CD8-positive, alpha-beta memory T cell (primary cell): Measurements from ENCODE around the gene MAEA. TPM values are rescaled to one million over a fixed set of nuclear protein-coding genes. Genes with fewer than 3 reads are reported as not detected.

ENCODE experiments used
- CTCF ChIA-PET: fragments of 350-600 bp; sonication (Branson Sonifier 250); formaldehyde crosslinking; loops from one replicate; lab custom pipeline; 2021; ENCODE audit warnings: antibody characterized with exemption; lab: Charles Lee
- POLR2A ChIA-PET: fragments of 350-600 bp; sonication (Branson Sonifier 250); formaldehyde crosslinking; loops from one replicate; lab custom pipeline; 2021; ENCODE audit warnings: antibody characterized with exemption; lab: Charles Lee
- DNase-seq, 5 donors: peaks; one replicate each; pipeline versions ENCODE4 v3.0.0 to v3.0.0-alpha.2; 2020 to 2022; ENCODE audit warnings: mixed read lengths in 1 of 5
- H3K27ac ChIP-seq: one replicate; pipeline ENCODE4 v1.7.0; 2013; ENCODE audit warnings: low read depth, mild to moderate bottlenecking, low read length, moderate library complexity
- H3K27me3 ChIP-seq: 2 replicates; pipeline ENCODE4 v1.7.0; 2013; ENCODE audit warnings: low read length, mild to moderate bottlenecking; ENCODE audit not compliant: insufficient read depth, poor library complexity, severe bottlenecking
- H3K36me3 ChIP-seq: 2 replicates; pipeline ENCODE4 v1.7.0; 2013; ENCODE audit warnings: mild to moderate bottlenecking, low read length, moderate library complexity; ENCODE audit not compliant: insufficient read depth
- H3K4me1 ChIP-seq: 2 replicates; pipeline ENCODE4 v1.7.0; 2013; ENCODE audit warnings: mild to moderate bottlenecking, low read length, moderate library complexity; ENCODE audit not compliant: insufficient read depth
- H3K4me3 ChIP-seq: 2 replicates; pipeline ENCODE4 v1.7.0; 2013; ENCODE audit warnings: mild to moderate bottlenecking, low read length
- H3K9me3 ChIP-seq: 2 replicates; pipeline ENCODE4 v1.7.0; 2013; ENCODE audit warnings: mild to moderate bottlenecking, low read length
- H3K27ac Mint-ChIP-seq, 8 donors: one replicate each; pipeline ENCODE4 v1.8.0; 2020 to 2021; ENCODE audit warnings: mixed read lengths in 8 of 8, mild to moderate bottlenecking in 6 of 8, inconsistent platforms in 3 of 8, moderate library complexity in 3 of 8
- H3K27me3 Mint-ChIP-seq, 2 donors: one replicate each; pipeline ENCODE4 v1.8.0; 2020 to 2021; ENCODE audit warnings: mixed read lengths in 2 of 2, mild to moderate bottlenecking in 1 of 2, moderate library complexity in 1 of 2
- H3K36me3 Mint-ChIP-seq, 3 donors: one replicate each; pipeline ENCODE4 v1.8.0; 2020 to 2021; ENCODE audit warnings: mixed read lengths in 3 of 3, inconsistent platforms in 1 of 3, mild to moderate bottlenecking in 1 of 3
- H3K4me1 Mint-ChIP-seq, 3 donors: one replicate each; pipeline ENCODE4 v1.8.0; 2020 to 2021; ENCODE audit warnings: mixed read lengths in 3 of 3, inconsistent platforms in 1 of 3, mild to moderate bottlenecking in 1 of 3
- H3K4me3 Mint-ChIP-seq, 7 donors: one replicate each; pipeline ENCODE4 v1.8.0; 2020 to 2021; ENCODE audit warnings: mixed read lengths in 7 of 7, mild to moderate bottlenecking in 6 of 7, moderate library complexity in 4 of 7, inconsistent platforms in 2 of 7
- H3K9me3 Mint-ChIP-seq, 5 donors: one replicate each; pipeline ENCODE4 v1.8.0; 2020 to 2022; ENCODE audit warnings: mixed read lengths in 5 of 5, mild to moderate bottlenecking in 3 of 5, moderate library complexity in 2 of 5, inconsistent platforms in 1 of 5
- polyA plus RNA-seq: library from polyadenylated mRNA; unstranded; fragments of 300-500 nt; fragmentation: Illumina TruSeq; gene quantifications from one replicate; pipeline ENCODE4 v1.2.3, GENCODE V29; 2021
- total RNA-seq, 2 experiments: library from RNA; stranded (reverse); gene quantifications; one replicate each; pipeline ENCODE4 v1.2.3, GENCODE V29; 2021

Gene MAEA
- total and polyA plus RNA-seq, 3 experiments from 2014 or later: 59.4 to 75.3 (median 63.8) TPM

GRCh38 chr4:1243451-1244080, 46.1 kb upstream of the MAEA start:
- Histone ChIP-seq H3K27me3 (no peaks in the 10 kb centered on the region), H3K27ac (no peak overlapping the region), H3K4me3 (no peak overlapping the region), H3K4me1 (peaks cover 40% of the 10 kb centered on the region), H3K9me3 (no peaks in the 10 kb centered on the region), H3K36me3 (no peaks in the 10 kb centered on the region)
- peaks cover 0 to 35% (median 0%) of the 10 kb centered on the region in 3 donors for H3K36me3 Mint-ChIP-seq
- peak overlapping the region in 5 of 8 donors; percentile 50 to 92 (median 60) for H3K27ac Mint-ChIP-seq
- H3K27me3 Mint-ChIP-seq: peaks cover 0 to 1% of the 10 kb centered on the region in 2 donors
- peak in 1 of 5 donors; percentile 46 for DNase-seq
- ChIA-PET CTCF (interaction anchor here (1.1 to 1.4 kb wide), 4 partner anchors 21 to 113 kb away, joined by 3 to 6 read pairs (median 4); no protein-coding TSS in a partner anchor), POLR2A (no interaction called here)
- no peaks in the 10 kb centered on the region for H3K9me3 Mint-ChIP-seq
- peaks cover 33 to 64% (median 44%) of the 10 kb centered on the region in 3 donors for H3K4me1 Mint-ChIP-seq
- peak overlapping the region in 1 of 7 donors; percentile 24 for H3K4me3 Mint-ChIP-seq

- H3K4me3 Mint-ChIP-seq: peak overlapping the region in 6 of 7 donors; percentile 32 to 88 (median 62)
- peak in 1 of 5 donors; percentile 46 for DNase-seq
- POLR2A ChIA-PET: no interaction called here
Observed at GRCh38 chr4:1244081-1244977, 45.4 kb upstream of the MAEA start.

GRCh38 chr4:1244978-1245471, 44.7 kb upstream of the MAEA start:
- no peak for DNase-seq
- Histone ChIP-seq H3K4me1 (peaks cover 44% of the 10 kb centered on the region), H3K9me3 (no peaks in the 10 kb centered on the region), H3K4me3 (no peak overlapping the region), H3K27me3 (no peaks in the 10 kb centered on the region), H3K27ac (no peak overlapping the region), H3K36me3 (no peaks in the 10 kb centered on the region)
- no peaks in the 10 kb centered on the region for H3K9me3 Mint-ChIP-seq
- H3K27me3 Mint-ChIP-seq: peaks cover 0 to 3% of the 10 kb centered on the region in 2 donors
- CTCF ChIA-PET: interaction anchor here (1.3 to 1.9 kb wide), 3 partner anchors 77 to 114 kb away, joined by 3 to 6 read pairs (median 4); no protein-coding TSS in a partner anchor
- peaks cover 32 to 65% (median 45%) of the 10 kb centered on the region in 3 donors for H3K4me1 Mint-ChIP-seq
- POLR2A ChIA-PET: no interaction called here
- peak overlapping the region; percentile 41 to 88 (median 62) for H3K4me3 Mint-ChIP-seq
- H3K36me3 Mint-ChIP-seq: peaks cover 0 to 27% (median 0%) of the 10 kb centered on the region in 3 donors
- H3K27ac Mint-ChIP-seq: peak overlapping the region in 6 of 8 donors; percentile 53 to 96 (median 78)

More at GRCh38 chr4:1244081-1244977, 45.4 kb upstream of the MAEA start:
- Mint-ChIP-seq H3K36me3 (peaks cover 0 to 30% (median 0%) of the 10 kb centered on the region in 3 donors), H3K27me3 (peaks cover 0 to 1% of the 10 kb centered on the region in 2 donors), H3K27ac (peak overlapping the region in 6 of 8 donors; percentile 50 to 96 (median 80)), H3K4me1 (peaks cover 28 to 60% (median 42%) of the 10 kb centered on the region in 3 donors), H3K9me3 (no peaks in the 10 kb centered on the region)
- H3K9me3 ChIP-seq: no peaks in the 10 kb centered on the region
- no peak overlapping the region for H3K4me3 ChIP-seq
- peaks cover 40% of the 10 kb centered on the region for H3K4me1 ChIP-seq
- no peaks in the 10 kb centered on the region for H3K36me3 ChIP-seq
- no peaks in the 10 kb centered on the region for H3K27me3 ChIP-seq
- CTCF ChIA-PET: interaction anchor here (1.1 to 1.9 kb wide), 5 partner anchors 21 to 113 kb away, joined by 3 to 6 read pairs (median 4); no protein-coding TSS in a partner anchor
- no peak overlapping the region for H3K27ac ChIP-seq

DNA sequence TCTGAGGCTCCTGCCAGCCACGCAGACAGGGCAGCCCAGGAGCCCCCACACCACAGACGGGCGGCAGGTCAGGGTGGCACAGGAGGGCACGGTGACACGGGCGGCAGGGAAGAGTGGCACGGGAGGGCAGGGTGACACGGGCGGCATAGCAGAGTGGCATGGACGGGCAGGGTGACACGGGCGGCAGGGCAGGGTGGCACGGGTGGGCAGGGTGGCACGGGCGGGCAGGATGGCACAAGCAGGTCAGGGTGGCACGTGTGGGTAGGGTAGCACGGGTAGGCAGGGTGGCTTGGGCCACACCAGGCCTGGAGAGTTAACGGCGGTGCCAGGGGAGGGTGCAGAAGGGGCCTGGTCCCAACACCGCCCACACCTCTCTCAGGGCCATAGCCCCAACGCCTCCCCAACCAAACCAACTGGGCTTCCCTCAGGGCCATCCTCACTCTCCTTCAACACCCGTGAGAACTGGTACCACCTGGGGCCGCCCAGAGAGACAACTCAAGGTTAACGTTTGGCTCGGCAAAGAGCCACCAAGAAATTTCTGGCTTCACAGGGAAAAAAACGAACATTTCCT, 44.1 kb upstream of the MAEA start:
- H3K4me3 ChIP-seq: no peak overlapping the region
- Mint-ChIP-seq H3K27me3 (peaks cover 0 to 3% of the 10 kb centered on the region in 2 donors), H3K27ac (peak overlapping the region; percentile 29 to 96 (median 84)), H3K4me1 (peaks cover 37 to 70% (median 51%) of the 10 kb centered on the region in 3 donors), H3K4me3 (peak overlapping the region; percentile 63 to 93 (median 85)), H3K36me3 (peaks cover 0 to 27% (median 0%) of the 10 kb centered on the region in 3 donors), H3K9me3 (no peaks in the 10 kb centered on the region)
- DNase-seq: peak in 1 of 5 donors; percentile 44
- CTCF ChIA-PET: interaction anchor here (1.9 kb wide), 1 partner anchor 78 kb away, joined by 4 read pairs; no protein-coding TSS in a partner anchor
- no peaks in the 10 kb centered on the region for H3K36me3 ChIP-seq
- peaks cover 49% of the 10 kb centered on the region for H3K4me1 ChIP-seq
- no peaks in the 10 kb centered on the region for H3K9me3 ChIP-seq
- H3K27ac ChIP-seq: no peak overlapping the region
- H3K27me3 ChIP-seq: no peaks in the 10 kb centered on the region
- POLR2A ChIA-PET: no interaction called here

GRCh38 chr4:1246111-1246881, 43.4 kb upstream of the MAEA start:
- Mint-ChIP-seq H3K36me3 (peaks cover 0 to 20% (median 0%) of the 10 kb centered on the region in 3 donors), H3K9me3 (no peaks in the 10 kb centered on the region), H3K27me3 (peaks cover 0 to 3% of the 10 kb centered on the region in 2 donors), H3K27ac (peak overlapping the region; percentile 54 to 98 (median 87)), H3K4me1 (peaks cover 42 to 71% (median 56%) of the 10 kb centered on the region in 3 donors), H3K4me3 (peak overlapping the region; percentile 82 to 95 (median 87))
- no peaks in the 10 kb centered on the region for H3K27me3 ChIP-seq
- peaks cover 57% of the 10 kb centered on the region for H3K4me1 ChIP-seq
- ChIA-PET POLR2A (interaction anchor here (1.1 to 1.3 kb wide), 2 partner anchors 43 kb away, joined by 3 read pairs; partner anchors contain the start of gene MAEA), CTCF (interaction anchor here (1.9 to 9.6 kb wide), 3 partner anchors 22 to 100 kb away, joined by 4 to 47 read pairs (median 28); partner anchors contain the start of gene UVSSA)
- no peaks in the 10 kb centered on the region for H3K9me3 ChIP-seq
- H3K36me3 ChIP-seq: no peaks in the 10 kb centered on the region
- H3K4me3 ChIP-seq: peak overlapping the region; percentile 74
- H3K27ac ChIP-seq: peak overlapping the region; percentile 74
- peak in 1 of 5 donors; percentile 45 for DNase-seq

- Mint-ChIP-seq H3K9me3 (no peaks in the 10 kb centered on the region), H3K4me3 (peak overlapping the region; percentile 82 to 95 (median 87)), H3K36me3 (peaks cover 0 to 17% (median 0%) of the 10 kb centered on the region in 3 donors), H3K27ac (peak overlapping the region; percentile 44 to 98 (median 87)), H3K4me1 (peaks cover 47 to 75% (median 59%) of the 10 kb centered on the region in 3 donors), H3K27me3 (peaks cover 0 to 3% of the 10 kb centered on the region in 2 donors)
- ChIA-PET POLR2A (interaction anchor here (0.6 to 4.4 kb wide), 5 partner anchors 42 to 359 kb away, joined by 3 to 59 read pairs (median 3); partner anchors contain the start of genes MAEA and UVSSA), CTCF (interaction anchor here (0.9 to 9.6 kb wide), 6 partner anchors 13 to 99 kb away, joined by 3 to 47 read pairs (median 10); partner anchors contain the start of gene UVSSA)
- peak overlapping the region; percentile 74 for H3K4me3 ChIP-seq
- H3K9me3 ChIP-seq: no peaks in the 10 kb centered on the region
- DNase-seq: peak in 1 of 5 donors; percentile 51
- no peaks in the 10 kb centered on the region for H3K36me3 ChIP-seq
- H3K27ac ChIP-seq: peak overlapping the region; percentile 74
- no peaks in the 10 kb centered on the region for H3K27me3 ChIP-seq
- H3K4me1 ChIP-seq: peaks cover 61% of the 10 kb centered on the region
Observed at GRCh38 chr4:1246901-1247863, 42.5 kb upstream of the MAEA start.
